ENCODE results near the gene CENPW.

DNA sequence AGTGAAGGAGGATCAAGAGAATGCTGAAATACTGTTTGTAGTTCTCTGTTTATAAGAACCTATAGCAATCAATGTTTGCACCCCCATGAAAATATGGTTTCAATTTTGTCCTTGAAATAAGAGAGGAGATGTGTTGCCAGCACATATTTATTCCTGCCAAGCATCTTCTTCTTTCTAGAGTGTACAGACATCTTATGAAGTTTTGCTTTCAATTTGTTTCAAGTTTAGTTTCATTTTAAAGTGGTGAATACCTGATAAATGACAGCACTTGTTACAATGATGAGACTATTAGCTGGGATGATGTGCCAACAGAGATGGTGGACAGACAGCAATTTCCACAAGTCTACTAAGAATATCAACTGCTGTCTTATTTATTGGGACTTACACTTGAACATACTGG, 39.2 kb upstream of the CENPW start:
- TF ChIP-seq POLR2A (IDR thresholded peaks at IDR 0.05) = no peak
- TF ChIP-seq, protein P1, sequence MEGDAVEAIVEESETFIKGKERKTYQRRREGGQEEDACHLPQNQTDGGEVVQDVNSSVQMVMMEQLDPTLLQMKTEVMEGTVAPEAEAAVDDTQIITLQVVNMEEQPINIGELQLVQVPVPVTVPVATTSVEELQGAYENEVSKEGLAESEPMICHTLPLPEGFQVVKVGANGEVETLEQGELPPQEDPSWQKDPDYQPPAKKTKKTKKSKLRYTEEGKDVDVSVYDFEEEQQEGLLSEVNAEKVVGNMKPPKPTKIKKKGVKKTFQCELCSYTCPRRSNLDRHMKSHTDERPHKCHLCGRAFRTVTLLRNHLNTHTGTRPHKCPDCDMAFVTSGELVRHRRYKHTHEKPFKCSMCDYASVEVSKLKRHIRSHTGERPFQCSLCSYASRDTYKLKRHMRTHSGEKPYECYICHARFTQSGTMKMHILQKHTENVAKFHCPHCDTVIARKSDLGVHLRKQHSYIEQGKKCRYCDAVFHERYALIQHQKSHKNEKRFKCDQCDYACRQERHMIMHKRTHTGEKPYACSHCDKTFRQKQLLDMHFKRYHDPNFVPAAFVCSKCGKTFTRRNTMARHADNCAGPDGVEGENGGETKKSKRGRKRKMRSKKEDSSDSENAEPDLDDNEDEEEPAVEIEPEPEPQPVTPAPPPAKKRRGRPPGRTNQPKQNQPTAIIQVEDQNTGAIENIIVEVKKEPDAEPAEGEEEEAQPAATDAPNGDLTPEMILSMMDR (IDR thresholded peaks at IDR 0.05) = no peak

Data from lower leg skin (tissue), 3 donors.